DOHH2 (cell line): ENCODE data around the gene STN1.

Source experiments
- H3F3A ChIP-seq: fragments of 200-600 bp; sonication (generic), shearing (Covaris generic); 2 replicates; pipeline ENCODE4 v1.6.0; 2016; ENCODE audit warnings: antibody characterized with exemption, mild to moderate bottlenecking; ENCODE audit not compliant: control insufficient read depth, insufficient read depth
- H3K27ac ChIP-seq: fragments of 200-600 bp; sonication (generic); 2 replicates; pipeline ENCODE4 v1.5.1; 2014; ENCODE audit warnings: low read depth, mild to moderate bottlenecking, low read length, moderate library complexity
- H3K27me3 ChIP-seq: fragments of 200-600 bp; sonication (generic); 2 replicates; pipeline ENCODE4 v1.6.1; 2014; ENCODE audit warnings: mild to moderate bottlenecking, low read length, mixed read lengths; ENCODE audit not compliant: control insufficient read depth
- H3K36me3 ChIP-seq: fragments of 200-600 bp; sonication (generic); 2 replicates; pipeline ENCODE4 v1.6.1; 2014; ENCODE audit warnings: mild to moderate bottlenecking, low read length, moderate library complexity, mixed read lengths; ENCODE audit not compliant: control insufficient read depth
- H3K4me1 ChIP-seq: fragments of 200-600 bp; sonication (generic); 2 replicates; pipeline ENCODE4 v1.6.1; 2014; ENCODE audit warnings: mild to moderate bottlenecking, low read length, mixed read lengths; ENCODE audit not compliant: control insufficient read depth
- H3K4me2 ChIP-seq: fragments of 200-600 bp; sonication (generic); 2 replicates; pipeline ENCODE4 v1.6.0; 2014; ENCODE audit warnings: mild to moderate bottlenecking, low read length, moderate library complexity
- H3K4me3 ChIP-seq: fragments of 200-600 bp; sonication (generic); 2 replicates; pipeline ENCODE4 v1.5.1; 2014; ENCODE audit warnings: mild to moderate bottlenecking, low read length, mixed read lengths
- H3K79me2 ChIP-seq: fragments of 200-600 bp; sonication (generic); 2 replicates; pipeline ENCODE4 v1.6.1; 2014; ENCODE audit warnings: mild to moderate bottlenecking, low read length, mixed read lengths; ENCODE audit not compliant: control insufficient read depth
- H3K9me2 ChIP-seq: fragments of 200-600 bp; sonication (generic); replicated peaks from 2 replicates; pipeline ENCODE4 v1.6.1; 2014; ENCODE audit warnings: mild to moderate bottlenecking, low read length, mixed read lengths; ENCODE audit not compliant: control insufficient read depth
- H3K9me3 ChIP-seq: fragments of 200-600 bp; sonication (generic); 2 replicates; pipeline ENCODE4 v1.6.1; 2014; ENCODE audit warnings: antibody characterized with exemption, low read length, mixed read lengths; ENCODE audit not compliant: control insufficient read depth, insufficient read depth
- H4K20me1 ChIP-seq: fragments of 200-600 bp; sonication (generic); 2 replicates; pipeline ENCODE4 v1.6.0; 2014; ENCODE audit warnings: low read depth, mild to moderate bottlenecking, antibody characterized with exemption, low read length, moderate library complexity; ENCODE audit not compliant: control insufficient read depth, insufficient read depth
- CTCF ChIP-seq: fragments of 200-600 bp; sonication (generic); IDR thresholded peaks from one replicate; pipeline ENCODE4 v1.5.1; 2014; ENCODE audit warnings: antibody characterized with exemption, mild to moderate bottlenecking, low read depth, low read length; ENCODE audit not compliant: poor library complexity, severe bottlenecking
- EZH2phosphoT487 ChIP-seq: fragments of 200-600 bp; sonication (generic); IDR thresholded peaks from 2 replicates; pipeline ENCODE4 v1.6.1; 2017; ENCODE audit warnings: borderline replicate concordance, mild to moderate bottlenecking, antibody characterized with exemption, low read length, moderate library complexity, mixed read lengths

The STN1 gene

DNA sequence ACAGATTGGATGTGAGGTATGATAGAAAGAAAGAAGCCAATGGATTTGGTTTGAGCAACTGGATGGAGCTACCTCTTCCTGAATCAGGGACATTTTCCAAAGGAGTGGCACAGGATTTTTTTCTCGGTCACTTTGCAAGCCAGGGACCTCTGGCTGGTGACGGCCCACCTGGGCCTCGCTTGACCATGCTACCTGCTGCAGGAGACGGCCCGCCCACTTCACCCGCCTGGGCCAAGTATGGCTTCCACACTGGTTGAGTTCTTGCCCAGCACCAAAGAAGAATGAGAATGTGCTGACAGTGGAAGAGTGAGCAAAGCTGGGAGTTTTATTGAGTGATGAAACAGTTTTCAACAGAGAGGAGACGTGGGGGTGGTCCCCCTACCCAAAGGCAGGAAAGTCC, 38.2 kb downstream of the STN1 start:
- H3K36me3 ChIP-seq, result no peaks in the 10 kb centered on the region
- H4K20me1 ChIP-seq, result no peaks in the 10 kb centered on the region
- no peak overlapping the region for H3K4me2 ChIP-seq
- no peaks in the 10 kb centered on the region for H3K27me3 ChIP-seq
- no peak overlapping the region for H3K27ac ChIP-seq
- no peaks in the 10 kb centered on the region for H3K79me2 ChIP-seq
- no peaks in the 10 kb centered on the region for H3F3A ChIP-seq
- TF ChIP-seq EZH2phosphoT487, result no peak
- no peak for TF ChIP-seq CTCF
- no peaks in the 10 kb centered on the region for H3K9me3 ChIP-seq
- no peaks in the 10 kb centered on the region for H3K9me2 ChIP-seq
- no peaks in the 10 kb centered on the region for H3K4me1 ChIP-seq
- H3K4me3 ChIP-seq, result no peak overlapping the region

- H3K27ac ChIP-seq, result no peak overlapping the region
Measured at GRCh38 chr10:103879409-103879808, 38.6 kb downstream of the STN1 start.

DNA sequence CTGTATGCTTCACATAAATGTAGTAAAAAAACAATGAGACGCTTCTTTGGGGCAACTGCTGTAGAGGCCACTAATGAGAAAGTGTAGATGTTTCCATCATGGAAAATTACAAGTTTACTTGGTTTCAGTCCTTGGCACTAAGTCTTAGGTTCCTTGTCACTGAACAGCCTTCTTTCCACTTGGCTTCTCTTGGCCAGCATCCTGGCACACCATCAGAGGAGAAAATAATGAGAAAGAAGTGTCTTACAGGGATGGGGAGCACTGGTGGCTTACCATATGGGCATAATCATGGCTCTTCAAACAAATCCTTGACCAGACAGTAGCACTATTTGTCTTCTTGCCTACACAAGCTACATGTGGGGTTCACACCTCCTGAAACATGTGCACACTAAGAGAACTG, 40.1 kb downstream of the STN1 start:
- Histone ChIP-seq H3F3A (no peaks in the 10 kb centered on the region), H3K36me3 (no peaks in the 10 kb centered on the region), H3K9me2 (no peaks in the 10 kb centered on the region), H3K4me2 (no peak overlapping the region), H3K27me3 (no peaks in the 10 kb centered on the region), H3K9me3 (no peaks in the 10 kb centered on the region), H3K4me1 (no peaks in the 10 kb centered on the region), H3K4me3 (no peak overlapping the region), H3K27ac (no peak overlapping the region), H3K79me2 (no peaks in the 10 kb centered on the region), H4K20me1 (no peaks in the 10 kb centered on the region)
- TF ChIP-seq EZH2phosphoT487 (no peak), CTCF (no peak)

More at GRCh38 chr10:103879409-103879808, 38.6 kb downstream of the STN1 start:
- Histone ChIP-seq H3K4me2 (no peak overlapping the region), H3K27me3 (no peaks in the 10 kb centered on the region), H3F3A (no peaks in the 10 kb centered on the region), H3K79me2 (no peaks in the 10 kb centered on the region), H3K9me3 (no peaks in the 10 kb centered on the region), H3K36me3 (no peaks in the 10 kb centered on the region), H4K20me1 (no peaks in the 10 kb centered on the region), H3K4me1 (no peaks in the 10 kb centered on the region), H3K9me2 (no peaks in the 10 kb centered on the region), H3K4me3 (no peak overlapping the region)
- no peak for TF ChIP-seq EZH2phosphoT487
- TF ChIP-seq CTCF, result no peak

DNA sequence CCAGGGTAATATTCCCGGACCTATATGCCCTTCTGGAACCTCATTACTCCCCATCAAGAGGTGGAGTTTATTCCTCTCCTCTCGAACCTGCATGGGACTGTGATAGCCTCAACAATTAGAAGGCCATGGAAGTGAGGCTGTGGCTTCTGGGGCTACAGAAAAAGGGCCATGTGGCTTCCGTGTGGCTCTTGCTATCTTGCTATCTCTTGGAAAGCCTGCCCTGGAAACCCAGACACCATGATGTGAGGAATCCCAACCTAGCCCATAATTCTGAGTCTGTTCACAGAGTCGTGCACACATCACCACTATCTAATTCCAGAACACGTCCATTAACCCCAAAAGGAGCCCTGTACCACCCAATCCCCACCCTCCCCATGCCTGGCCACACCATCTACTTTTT, 41.8 kb downstream of the STN1 start:
- H3K4me2 ChIP-seq, result no peak overlapping the region
- H3K27ac ChIP-seq, result no peak overlapping the region
- H3F3A ChIP-seq, result no peaks in the 10 kb centered on the region
- no peaks in the 10 kb centered on the region for H3K27me3 ChIP-seq
- no peaks in the 10 kb centered on the region for H4K20me1 ChIP-seq
- H3K4me3 ChIP-seq, result no peak overlapping the region
- H3K36me3 ChIP-seq, result no peaks in the 10 kb centered on the region
- no peaks in the 10 kb centered on the region for H3K79me2 ChIP-seq
- no peaks in the 10 kb centered on the region for H3K9me3 ChIP-seq
- no peaks in the 10 kb centered on the region for H3K9me2 ChIP-seq
- H3K4me1 ChIP-seq, result no peaks in the 10 kb centered on the region
- TF ChIP-seq CTCF (no peak), EZH2phosphoT487 (no peak)
